Activated naive CD4-positive, alpha-beta T cell treated with anti-CD3 and anti-CD28 coated beads, Interleukin-2, amount 10 ng/mL, durations not matched to agents 7 days and 5 days (primary cell): Measurements from ENCODE around the gene FHIT.

Source experiments
- CTCF ChIA-PET: fragments of 350-600 bp; sonication (Branson Sonifier 250); formaldehyde crosslinking; loops from one replicate; lab custom pipeline; 2021; ENCODE audit warnings: antibody characterized with exemption; lab: Charles Lee
- DNase-seq: peaks from one replicate; pipeline ENCODE4 v3.0.0-alpha.2; 2020
- H3K27ac Mint-ChIP-seq: one replicate; pipeline ENCODE4 v1.8.0; 2021; ENCODE audit warnings: mild to moderate bottlenecking, moderate library complexity, mixed read lengths
- H3K27me3 Mint-ChIP-seq: one replicate; pipeline ENCODE4 v1.8.0; 2021; ENCODE audit warnings: mild to moderate bottlenecking, mixed read lengths
- H3K36me3 Mint-ChIP-seq: one replicate; pipeline ENCODE4 v1.8.0; 2021; ENCODE audit warnings: mixed read lengths
- H3K4me1 Mint-ChIP-seq: one replicate; pipeline ENCODE4 v1.8.0; 2021; ENCODE audit warnings: mixed read lengths
- H3K4me3 Mint-ChIP-seq: one replicate; pipeline ENCODE4 v1.8.0; 2021; ENCODE audit warnings: mild to moderate bottlenecking, moderate library complexity, mixed read lengths
- H3K9me3 Mint-ChIP-seq: one replicate; pipeline ENCODE4 v1.8.0; 2021; ENCODE audit warnings: mixed read lengths

Gene FHIT

DNA sequence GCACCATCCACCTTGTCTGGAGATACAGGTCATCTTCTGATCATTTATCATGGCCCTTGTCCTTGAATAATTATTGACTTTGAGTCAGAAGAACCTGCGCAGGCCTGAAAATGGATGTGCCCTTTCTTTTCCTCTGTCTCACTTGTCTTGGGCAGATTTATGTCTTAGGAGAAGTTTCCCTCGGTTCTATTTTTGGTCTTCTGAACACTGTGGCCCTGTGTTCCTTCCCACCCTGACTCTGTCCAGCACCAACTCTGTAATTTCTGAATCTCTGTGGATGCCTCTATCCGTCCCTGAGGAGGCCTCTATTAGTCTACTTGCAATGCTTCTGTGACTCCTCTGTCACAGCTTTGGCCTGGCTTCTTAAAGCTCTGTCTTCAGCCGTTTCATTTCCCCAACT, 1520.7 kb downstream of the FHIT start:
- no peak overlapping the region for H3K27ac Mint-ChIP-seq
- CTCF ChIA-PET = interaction anchor here (0.6 kb wide), 1 partner anchor 128 kb away, joined by 3 read pairs; no protein-coding TSS in a partner anchor
- no peaks in the 10 kb centered on the region for H3K9me3 Mint-ChIP-seq
- H3K36me3 Mint-ChIP-seq = peaks cover 2% of the 10 kb centered on the region
- no peak for DNase-seq
- H3K4me1 Mint-ChIP-seq = peaks cover 47% of the 10 kb centered on the region
- H3K4me3 Mint-ChIP-seq = no peak overlapping the region
- H3K27me3 Mint-ChIP-seq = peaks cover 4% of the 10 kb centered on the region

DNA sequence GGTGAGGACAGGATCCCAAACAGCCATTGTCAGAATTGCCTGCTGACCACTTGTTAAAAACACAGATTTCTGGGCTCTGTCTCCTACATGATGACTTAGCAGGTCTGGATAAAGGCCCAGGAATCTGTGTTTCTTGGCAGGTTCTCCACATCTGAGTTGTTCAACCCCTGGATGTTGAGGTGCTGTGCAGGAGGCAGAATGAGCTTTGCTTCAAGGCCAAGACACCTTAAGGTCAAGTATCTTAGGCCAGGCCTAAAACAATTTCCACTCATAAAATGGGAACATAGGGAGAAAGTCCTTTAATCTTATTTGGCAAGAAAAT, 1522.7 kb downstream of the FHIT start:
- CTCF ChIA-PET = no interaction called here
- peaks cover 39% of the 10 kb centered on the region for H3K4me1 Mint-ChIP-seq
- DNase-seq = no peak

DNA sequence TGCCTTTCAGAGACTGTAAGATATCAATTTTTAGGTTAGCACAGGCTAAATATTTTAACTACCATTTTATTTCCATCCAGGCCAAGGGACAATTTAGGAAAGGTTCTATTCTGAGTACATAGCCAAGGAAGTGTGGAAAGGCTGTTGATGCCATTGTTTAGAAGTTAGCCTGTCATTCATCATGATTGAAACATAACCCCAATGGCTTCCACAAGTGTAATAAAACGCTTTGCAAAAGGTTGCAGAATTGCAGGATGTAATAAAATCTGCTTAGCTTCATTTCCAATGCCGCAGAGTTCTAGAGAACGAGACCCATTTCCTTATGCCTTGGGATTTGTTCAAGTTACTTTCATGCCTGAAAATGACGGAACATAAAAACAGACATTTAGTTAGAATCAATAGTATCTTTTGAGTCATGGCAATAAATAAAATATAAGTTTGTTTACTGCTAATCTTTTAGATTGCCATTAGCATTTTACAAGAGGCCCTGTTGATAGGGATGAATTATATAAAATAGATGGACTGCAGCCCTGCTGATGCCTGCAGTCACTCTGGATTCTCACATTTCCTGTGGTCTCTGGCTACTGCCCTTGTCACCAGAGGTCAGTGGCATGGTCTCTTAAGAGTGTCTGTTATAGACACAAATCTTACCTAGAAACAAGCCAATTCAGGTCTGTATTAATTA, 1523.2 kb downstream of the FHIT start:
- Mint-ChIP-seq H3K4me1 (peaks cover 34% of the 10 kb centered on the region), H3K27ac (no peak overlapping the region)
- CTCF ChIA-PET = no interaction called here

More for the DNA sequence above, 1522.7 kb downstream of the FHIT start:
- peaks cover 4% of the 10 kb centered on the region for H3K36me3 Mint-ChIP-seq
- H3K27me3 Mint-ChIP-seq = no peaks in the 10 kb centered on the region
- no peak overlapping the region for H3K4me3 Mint-ChIP-seq
- no peak overlapping the region for H3K27ac Mint-ChIP-seq
- peaks cover 6% of the 10 kb centered on the region for H3K9me3 Mint-ChIP-seq

GRCh38 chr3:59726279-59726678, 1525.0 kb downstream of the FHIT start:
- peaks cover 17% of the 10 kb centered on the region for H3K4me1 Mint-ChIP-seq
- H3K27me3 Mint-ChIP-seq = no peaks in the 10 kb centered on the region
- peaks cover 4% of the 10 kb centered on the region for H3K36me3 Mint-ChIP-seq
- no peak overlapping the region for H3K27ac Mint-ChIP-seq
- no peak for DNase-seq
- H3K4me3 Mint-ChIP-seq = no peak overlapping the region
- CTCF ChIA-PET = no interaction called here
- H3K9me3 Mint-ChIP-seq = peaks cover 6% of the 10 kb centered on the region

More for the DNA sequence above, 1523.2 kb downstream of the FHIT start:
- Mint-ChIP-seq H3K27me3 (no peaks in the 10 kb centered on the region), H3K36me3 (peaks cover 4% of the 10 kb centered on the region), H3K4me3 (no peak overlapping the region), H3K9me3 (peaks cover 6% of the 10 kb centered on the region)
- DNase-seq = no peak

DNA sequence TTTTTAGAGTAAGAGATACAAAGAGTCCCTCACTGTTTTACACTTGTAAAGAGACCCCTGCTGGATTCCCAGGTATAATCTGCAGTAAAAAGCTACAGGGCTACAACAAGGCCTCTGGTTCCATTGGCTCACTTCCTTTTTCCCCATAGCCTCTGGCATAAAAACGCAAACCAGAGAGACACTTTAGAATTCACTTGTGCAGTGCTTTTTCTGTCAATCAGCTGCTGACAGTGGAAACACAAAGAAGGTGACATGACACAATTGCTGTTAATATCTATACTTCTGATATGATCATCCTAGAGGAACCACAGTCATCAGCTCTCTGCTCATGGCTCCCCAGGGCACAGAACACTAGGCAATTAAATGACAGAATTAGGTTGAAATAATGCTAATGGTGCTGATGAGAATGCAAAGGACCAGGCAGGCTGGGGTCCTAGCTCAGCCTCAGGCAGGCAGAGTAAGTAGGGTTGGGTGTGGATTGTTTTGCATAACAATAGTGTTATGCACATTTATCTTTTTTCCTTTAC, 1533.5 kb downstream of the FHIT start:
- CTCF ChIA-PET = no interaction called here
- Mint-ChIP-seq H3K4me1 (no peaks in the 10 kb centered on the region), H3K27ac (no peak overlapping the region), H3K9me3 (peaks cover 14% of the 10 kb centered on the region), H3K27me3 (peaks cover 4% of the 10 kb centered on the region), H3K36me3 (peaks cover 6% of the 10 kb centered on the region), H3K4me3 (no peak overlapping the region)
- no peak for DNase-seq

- Mint-ChIP-seq H3K4me3 (no peak overlapping the region), H3K36me3 (peaks cover 8% of the 10 kb centered on the region), H3K27ac (no peak overlapping the region), H3K4me1 (peaks cover 3% of the 10 kb centered on the region), H3K27me3 (no peaks in the 10 kb centered on the region), H3K9me3 (peaks cover 17% of the 10 kb centered on the region)
- no peak for DNase-seq
- CTCF ChIA-PET = no interaction called here
Measured at GRCh38 chr3:59714066-59714465, 1537.2 kb downstream of the FHIT start.

- H3K27ac Mint-ChIP-seq = no peak overlapping the region
- peaks cover 17% of the 10 kb centered on the region for H3K9me3 Mint-ChIP-seq
- peaks cover 3% of the 10 kb centered on the region for H3K27me3 Mint-ChIP-seq
- H3K36me3 Mint-ChIP-seq = peaks cover 11% of the 10 kb centered on the region
- H3K4me1 Mint-ChIP-seq = peaks cover 3% of the 10 kb centered on the region
- CTCF ChIA-PET = interaction anchor here (0.8 to 1.8 kb wide), 3 partner anchors 147 to 204 kb away, joined by 3 to 6 read pairs (median 3); no protein-coding TSS in a partner anchor
- H3K4me3 Mint-ChIP-seq = no peak overlapping the region
- no peak for DNase-seq
Measured at GRCh38 chr3:59710554-59710953, 1540.7 kb downstream of the FHIT start.

DNA sequence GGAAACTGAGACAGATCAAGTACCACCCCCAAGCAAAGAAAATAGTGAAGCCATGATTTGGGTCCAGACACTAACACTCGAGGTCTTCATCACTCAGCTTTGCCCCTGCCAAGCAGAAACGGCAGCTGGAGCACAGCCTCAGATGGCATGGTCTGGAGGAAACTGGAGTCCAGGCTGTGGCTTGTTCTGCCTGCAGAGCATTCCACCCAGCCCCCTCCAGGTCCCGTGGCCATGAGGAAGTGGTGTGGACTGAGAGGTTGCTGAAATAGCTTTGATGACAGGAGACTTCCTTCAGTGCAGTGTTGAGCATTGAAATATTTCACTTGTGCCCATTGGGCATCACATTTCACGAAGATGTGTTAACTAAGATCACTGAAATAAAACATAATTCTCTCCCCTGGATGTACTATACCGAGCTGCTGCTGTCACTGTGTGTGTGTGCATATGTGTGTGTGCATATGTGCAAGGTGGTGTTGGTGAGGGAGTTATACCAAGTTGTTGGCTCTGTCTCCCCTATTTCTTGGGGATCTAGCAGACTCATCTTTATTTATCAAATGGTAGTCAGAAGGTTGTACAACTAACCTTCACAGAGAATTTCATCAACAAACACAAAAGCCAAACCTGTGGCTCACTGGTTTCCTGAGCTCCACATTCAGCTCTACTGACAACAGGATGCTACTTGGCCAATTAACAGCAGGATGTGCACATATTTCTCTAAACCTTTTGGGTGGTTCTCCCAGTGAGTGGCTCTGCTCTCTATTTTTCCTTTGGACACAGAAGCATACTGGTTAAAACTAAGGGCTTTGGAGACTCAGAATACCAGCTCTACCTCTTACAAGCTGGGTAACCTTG, 1541.3 kb downstream of the FHIT start:
- H3K9me3 Mint-ChIP-seq = peaks cover 14% of the 10 kb centered on the region
- peak; percentile 65 for DNase-seq
- no peak overlapping the region for H3K4me3 Mint-ChIP-seq
- peaks cover 3% of the 10 kb centered on the region for H3K27me3 Mint-ChIP-seq
- CTCF ChIA-PET = interaction anchor here (0.8 to 1.8 kb wide), 4 partner anchors 100 to 203 kb away, joined by 3 to 6 read pairs (median 3); no protein-coding TSS in a partner anchor
- H3K27ac Mint-ChIP-seq = no peak overlapping the region
- peaks cover 11% of the 10 kb centered on the region for H3K36me3 Mint-ChIP-seq
- peaks cover 3% of the 10 kb centered on the region for H3K4me1 Mint-ChIP-seq

DNA sequence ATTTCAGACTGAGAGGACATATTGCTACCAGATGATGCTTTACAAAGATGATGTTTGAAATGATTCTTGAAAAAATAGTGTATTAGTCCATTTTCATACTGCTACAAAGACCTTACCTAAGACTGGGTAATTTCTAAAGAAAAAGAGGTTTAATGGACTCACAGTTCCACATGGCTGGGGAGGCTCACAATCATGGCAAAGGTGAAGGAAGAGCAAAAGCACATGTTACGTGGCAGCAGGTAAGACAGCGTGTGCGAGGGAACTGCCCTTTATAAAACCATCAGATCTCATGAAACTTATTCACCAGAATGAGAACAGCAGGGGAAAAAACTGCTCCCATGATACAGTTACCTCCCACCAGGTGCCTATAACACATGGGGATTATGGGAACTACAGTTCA, 1543.0 kb downstream of the FHIT start:
- H3K4me1 Mint-ChIP-seq = peaks cover 3% of the 10 kb centered on the region
- no peak overlapping the region for H3K27ac Mint-ChIP-seq
- H3K27me3 Mint-ChIP-seq = peaks cover 3% of the 10 kb centered on the region
- peaks cover 11% of the 10 kb centered on the region for H3K9me3 Mint-ChIP-seq
- H3K36me3 Mint-ChIP-seq = peaks cover 8% of the 10 kb centered on the region
- CTCF ChIA-PET = interaction anchor here (1.3 kb wide), 1 partner anchor 102 kb away, joined by 3 read pairs; no protein-coding TSS in a partner anchor
- H3K4me3 Mint-ChIP-seq = no peak overlapping the region
- DNase-seq = no peak

GRCh38 chr3:59704292-59704691, 1547.0 kb downstream of the FHIT start:
- no peak overlapping the region for H3K4me3 Mint-ChIP-seq
- no peaks in the 10 kb centered on the region for H3K4me1 Mint-ChIP-seq
- peaks cover 3% of the 10 kb centered on the region for H3K36me3 Mint-ChIP-seq
- peaks cover 3% of the 10 kb centered on the region for H3K9me3 Mint-ChIP-seq
- no peak for DNase-seq
- CTCF ChIA-PET = no interaction called here
- H3K27me3 Mint-ChIP-seq = peaks cover 3% of the 10 kb centered on the region
- H3K27ac Mint-ChIP-seq = no peak overlapping the region

- Mint-ChIP-seq H3K27ac (no peak overlapping the region), H3K27me3 (peaks cover 6% of the 10 kb centered on the region), H3K4me1 (no peaks in the 10 kb centered on the region), H3K4me3 (no peak overlapping the region), H3K9me3 (no peaks in the 10 kb centered on the region), H3K36me3 (no peaks in the 10 kb centered on the region)
- DNase-seq = no peak
- CTCF ChIA-PET = interaction anchor here (1.0 kb wide), 1 partner anchor 158 kb away, joined by 3 read pairs; no protein-coding TSS in a partner anchor
Measured at GRCh38 chr3:59699648-59700320, 1551.5 kb downstream of the FHIT start.
